Transverse colon (tissue), 4 donors: ENCODE measurements around the gene THAP7.

Experiments
- CTCF ChIP-seq, 5 experiments: fragments of 200-600 bp in 3 of 5; fragments of 450-650 bp in 2 of 5; sonication (generic) in 3 of 5; IDR thresholded peaks; 1 replicate in 2 of 5; 2 replicates in 3 of 5; pipeline ENCODE4 v1.5.1; 2016 to 2017; ENCODE audit warnings: antibody characterized with exemption in 5 of 5, inconsistent platforms in 3 of 5, mild to moderate bottlenecking in 2 of 5, moderate library complexity in 1 of 5
- POLR2A ChIP-seq: fragments of 450-650 bp; IDR thresholded peaks from one replicate; pipeline ENCODE4 v1.6.1; 2016; ENCODE audit warnings: antibody characterized with exemption, mild to moderate bottlenecking, moderate library complexity
- POLR2AphosphoS5 ChIP-seq, 3 donors: sonication (generic); formaldehyde crosslinking; IDR thresholded peaks; one replicate each; pipeline ENCODE4 v1.6.1; 2016; ENCODE audit warnings: antibody characterized with exemption in 3 of 3

GRCh38 chr22:20995329-20996030, 6.4 kb downstream of the THAP7 start:
- no peak for TF ChIP-seq CTCF (IDR thresholded peaks at IDR 0.05)
- no peak for TF ChIP-seq POLR2A
- TF ChIP-seq POLR2AphosphoS5 (IDR thresholded peaks at IDR 0.05), result no peak
